ENCODE data around the gene BFSP2.

DNA sequence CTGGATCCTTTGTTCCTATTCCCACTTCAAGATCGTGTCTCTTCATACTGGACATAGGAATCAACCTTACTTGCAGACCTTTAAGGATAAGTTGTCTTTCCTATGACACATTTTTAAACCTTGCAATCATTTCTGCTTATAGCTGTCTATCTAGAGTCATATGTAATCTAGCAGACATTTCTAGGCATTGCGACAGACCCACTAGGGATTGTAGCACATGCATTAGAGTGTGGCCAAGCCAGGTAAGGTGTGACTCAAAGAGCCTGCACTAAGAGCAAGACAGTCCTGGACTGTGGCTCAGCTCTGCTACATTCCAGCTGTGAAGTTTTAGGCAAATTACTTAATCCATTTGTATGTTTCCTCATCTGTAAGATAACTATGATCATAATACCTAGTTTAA is 38.8 kb upstream of the BFSP2 start:
- TF ChIP-seq, protein P1, sequence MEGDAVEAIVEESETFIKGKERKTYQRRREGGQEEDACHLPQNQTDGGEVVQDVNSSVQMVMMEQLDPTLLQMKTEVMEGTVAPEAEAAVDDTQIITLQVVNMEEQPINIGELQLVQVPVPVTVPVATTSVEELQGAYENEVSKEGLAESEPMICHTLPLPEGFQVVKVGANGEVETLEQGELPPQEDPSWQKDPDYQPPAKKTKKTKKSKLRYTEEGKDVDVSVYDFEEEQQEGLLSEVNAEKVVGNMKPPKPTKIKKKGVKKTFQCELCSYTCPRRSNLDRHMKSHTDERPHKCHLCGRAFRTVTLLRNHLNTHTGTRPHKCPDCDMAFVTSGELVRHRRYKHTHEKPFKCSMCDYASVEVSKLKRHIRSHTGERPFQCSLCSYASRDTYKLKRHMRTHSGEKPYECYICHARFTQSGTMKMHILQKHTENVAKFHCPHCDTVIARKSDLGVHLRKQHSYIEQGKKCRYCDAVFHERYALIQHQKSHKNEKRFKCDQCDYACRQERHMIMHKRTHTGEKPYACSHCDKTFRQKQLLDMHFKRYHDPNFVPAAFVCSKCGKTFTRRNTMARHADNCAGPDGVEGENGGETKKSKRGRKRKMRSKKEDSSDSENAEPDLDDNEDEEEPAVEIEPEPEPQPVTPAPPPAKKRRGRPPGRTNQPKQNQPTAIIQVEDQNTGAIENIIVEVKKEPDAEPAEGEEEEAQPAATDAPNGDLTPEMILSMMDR (IDR thresholded peaks at IDR 0.05 in 8 of 11, conservative IDR thresholded peaks at IDR 0.05 in 3 of 11), result no peak
- no peak for TF ChIP-seq POLR2AphosphoS5 (IDR thresholded peaks at IDR 0.05)
- no peak for TF ChIP-seq POLR2A (IDR thresholded peaks at IDR 0.05)
